Body of pancreas (tissue), 4 donors: ENCODE measurements around the gene CTSK. TPM values are rescaled to one million over a fixed set of nuclear protein-coding genes. Genes with fewer than 3 reads are reported as not detected.

Source experiments
- ATAC-seq: fragments of 150-250 bp; one replicate; pipeline ENCODE4 v1.9.1; 2016
- DNase-seq, 4 donors: peaks; one replicate each; pipeline ENCODE4 v3.0.0-alpha.2; 2019
- H3K27ac ChIP-seq, 4 donors: fragments of 200-600 bp; sonication (generic); 1 replicate in 3 of 4; 2 replicates in 1 of 4; pipeline versions ENCODE4 v1.5.1 to v1.6.1; 2016 to 2019; ENCODE audit warnings: mild to moderate bottlenecking in 1 of 4, mixed read lengths in 1 of 4, moderate library complexity in 1 of 4
- H3K27me3 ChIP-seq, 2 donors: fragments of 200-600 bp; sonication (generic); one replicate each; pipeline ENCODE4 v1.6.0; 2016; ENCODE audit warnings: mild to moderate bottlenecking in 1 of 2
- H3K36me3 ChIP-seq, 2 donors: fragments of 200-600 bp; sonication (generic); replicated peaks in 1 of 2; 2 replicates each; pipeline ENCODE4 v1.5.1; 2016; ENCODE audit warnings: low read depth in 2 of 2; ENCODE audit not compliant: insufficient read depth in 1 of 2
- H3K4me1 ChIP-seq: fragments of 200-600 bp; sonication (generic); one replicate; pipeline ENCODE4 v1.6.0; 2016
- H3K4me3 ChIP-seq, 2 donors: fragments of 200-600 bp; sonication (generic); 1 replicate in 1 of 2; 2 replicates in 1 of 2; pipeline ENCODE4 v1.5.1; 2016 to 2019
- H3K9me3 ChIP-seq, 3 donors: fragments of 200-600 bp; sonication (generic); 1 replicate in 2 of 3; 2 replicates in 1 of 3; pipeline ENCODE4 v1.5.1; 2016
- CTCF ChIP-seq, 7 experiments: fragments of 450-650 bp in 4 of 7; fragments of 200-600 bp in 3 of 7; sonication (generic) in 3 of 7; IDR thresholded peaks; one replicate each; pipeline ENCODE4 v1.5.1; 2016 to 2019; ENCODE audit warnings: antibody characterized with exemption in 7 of 7
- POLR2A ChIP-seq, 3 donors: fragments of 450-650 bp; IDR thresholded peaks; one replicate each; pipeline ENCODE4 v1.6.1; 2016; ENCODE audit warnings: antibody characterized with exemption in 3 of 3, mild to moderate bottlenecking in 2 of 3
- WGBS, 2 donors: methylation state at CpG; one replicate each; pipeline ENCODE4 v1.1.5; 2017; 5-methylcytosine and 5-hydroxymethylcytosine counted together
- intact Hi-C: fragments of 100-400 bp; cut with DNase I; formaldehyde crosslinking; loops from one replicate; pipeline ENCODE4 v1.15.1; 2023
- small RNA-seq: library from RNA; depleted of rRNA; stranded (forward); fragments of <200 nt; gene quantifications from one replicate; pipeline ENCODE3, GENCODE V24; 2016
- total RNA-seq, 2 donors: library from RNA; depleted of rRNA; stranded (reverse); fragments of >200 nt; gene quantifications; one replicate each; pipeline ENCODE4 v1.1.0, GENCODE V29; 2016

CTSK gene
- total RNA-seq, 2 donors from 2014 or later: 11.9 to 18.4 TPM

DNA sequence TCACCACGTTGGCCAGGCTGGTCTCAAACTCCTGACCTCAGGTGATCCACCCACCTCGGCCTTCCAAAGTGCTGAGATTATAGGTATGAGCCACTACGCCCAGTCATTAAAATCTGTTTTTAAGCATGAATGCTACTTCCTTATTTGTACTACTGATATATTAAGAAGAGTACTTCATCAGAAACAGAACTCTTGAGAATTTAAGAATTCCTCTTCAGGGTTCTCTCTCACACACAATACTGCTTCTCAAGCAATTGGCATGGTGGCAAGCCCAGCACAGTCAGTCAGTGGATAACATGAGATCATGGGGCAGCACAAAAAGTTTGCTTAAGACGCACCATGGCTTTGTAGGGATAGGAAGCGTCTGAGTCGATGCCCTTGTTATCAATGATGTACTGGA lies 56.6 kb downstream of the CTSK start:
- no peak overlapping the region for H3K4me3 ChIP-seq
- 81 to 83% methylated on average over 6 of the region's 6 CpGs for WGBS, 2 donors
- peaks cover 0 to 2% of the 10 kb centered on the region in 2 donors for H3K36me3 ChIP-seq
- TF ChIP-seq POLR2A (IDR thresholded peaks at IDR 0.05) (no peak), CTCF (IDR thresholded peaks at IDR 0.05) (no peak)
- no peak overlapping the region for H3K27ac ChIP-seq
- ATAC-seq (no peak), DNase-seq (no peak)
- no peaks in the 10 kb centered on the region for H3K27me3 ChIP-seq
- no peaks in the 10 kb centered on the region for H3K4me1 ChIP-seq
- intact Hi-C loops: no loop called here
- no peaks in the 10 kb centered on the region for H3K9me3 ChIP-seq

DNA sequence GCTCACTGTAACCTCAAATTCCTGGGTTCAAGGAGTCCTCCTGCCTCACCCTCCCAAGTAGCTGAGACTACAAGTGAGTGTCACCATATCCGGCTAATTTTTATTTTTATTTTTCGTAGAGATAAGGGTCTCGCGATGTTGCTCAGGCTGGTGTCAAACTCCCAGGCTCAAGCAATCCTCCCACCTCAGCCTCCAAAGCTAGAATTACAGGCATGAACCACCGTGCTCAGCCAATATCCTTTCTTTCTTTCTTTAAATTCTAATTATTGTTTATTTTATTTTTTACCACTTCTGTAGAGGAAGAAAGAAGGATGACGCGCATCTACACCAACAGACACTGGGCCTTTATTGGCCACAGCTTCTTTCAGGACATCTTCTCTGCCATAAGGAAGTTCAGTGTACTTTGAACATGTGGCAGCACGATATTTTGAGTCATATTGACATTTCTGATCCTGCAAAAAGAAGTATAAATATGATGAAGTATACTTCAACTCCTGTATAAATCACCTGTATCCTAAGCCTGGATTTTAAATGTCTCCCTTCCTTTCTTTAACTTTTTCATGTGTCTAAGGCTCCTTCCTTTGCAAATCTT lies 58.2 kb downstream of the CTSK start:
- Histone ChIP-seq H3K27ac (no peak overlapping the region), H3K4me1 (no peaks in the 10 kb centered on the region), H3K4me3 (no peak overlapping the region), H3K36me3 (no peaks in the 10 kb centered on the region), H3K27me3 (no peaks in the 10 kb centered on the region), H3K9me3 (no peaks in the 10 kb centered on the region)
- WGBS, 2 donors: 85 to 89% methylated on average over 8 of the region's 8 CpGs
- no peak for ATAC-seq
- DNase-seq: no peak
- TF ChIP-seq CTCF (IDR thresholded peaks at IDR 0.05): no peak
- TF ChIP-seq POLR2A (IDR thresholded peaks at IDR 0.05): no peak
- intact Hi-C loops: no loop called here

- Histone ChIP-seq H3K9me3 (no peaks in the 10 kb centered on the region), H3K27me3 (no peaks in the 10 kb centered on the region), H3K36me3 (no peaks in the 10 kb centered on the region), H3K27ac (no peak overlapping the region), H3K4me3 (no peak overlapping the region), H3K4me1 (no peaks in the 10 kb centered on the region)
- no peak for ATAC-seq
- TF ChIP-seq CTCF (IDR thresholded peaks at IDR 0.05) (no peak), POLR2A (IDR thresholded peaks at IDR 0.05) (no peak)
- intact Hi-C loops: no loop called here
- no peak for DNase-seq
- WGBS, 2 donors: 85 to 88% methylated on average over 12 of the region's 12 CpGs
These were observed 59.0 kb downstream of the CTSK start for GRCh38 chr1:150748878-150749719.

Small RNA genes lying within 50 kb of the gene (small RNA-seq; reads per million reads assigned to genes)
- not detected for gene RNU6-1309P

Other genes with a start within 250 kb of the CTSK start
- 100 to 1,000 TPM; 211 to 223 TPM for gene MCL1, start 228.7 kb downstream of the CTSK start, total RNA-seq
- 100 to 1,000 TPM in 1 of 2 donors, 10 to 100 TPM in 1; 64.6 to 203 TPM for gene ENSA, start 178.6 kb downstream of the CTSK start, total RNA-seq
- gene GOLPH3L, start 111.1 kb downstream of the CTSK start, total RNA-seq: 10 to 100 TPM; 14.5 to 14.8 TPM
- not detected for gene HORMAD1, start 87.4 kb downstream of the CTSK start, total RNA-seq
- 10 to 100 TPM in 1 of 2 donors, 1 to 10 TPM in 1; 3.6 to 30.6 TPM for gene CTSS, start 42.5 kb downstream of the CTSK start, total RNA-seq
- gene ARNT, start 68.3 kb upstream of the CTSK start, total RNA-seq: 10 to 100 TPM; 20.4 to 27.8 TPM
- not detected for gene CTXND2, start 78.9 kb upstream of the CTSK start, total RNA-seq
- 10 to 100 TPM; 26.5 to 45.2 TPM for gene SETDB1, start 118.1 kb upstream of the CTSK start, total RNA-seq
- 10 to 100 TPM; 70.9 to 84.8 TPM for gene CERS2, start 166.6 kb upstream of the CTSK start, total RNA-seq
- gene ANXA9, start 174.0 kb upstream of the CTSK start, total RNA-seq: 10 to 100 TPM; 17.4 to 33.3 TPM
- gene MINDY1, start 198.6 kb upstream of the CTSK start, total RNA-seq: 10 to 100 TPM; 36.3 to 39.2 TPM
- gene PRUNE1, start 200.2 kb upstream of the CTSK start, total RNA-seq: 10 to 100 TPM; 15.8 to 19.4 TPM
- gene BNIPL, start 228.3 kb upstream of the CTSK start, total RNA-seq: under 1 TPM in 1 of 2 donors, not detected in 1; 0.26 TPM
- 1 to 10 TPM; 5.7 to 6.9 TPM for gene C1orf56, start 239.5 kb upstream of the CTSK start, total RNA-seq